Left kidney (tissue), 2 donors: Measurements from ENCODE around the gene MEIOC. TPM values are rescaled to one million over a fixed set of nuclear protein-coding genes. Genes with fewer than 3 reads are reported as not detected.
"Not testable (repeated sequence)": the region's sequence is repeated elsewhere in the genome, so short reads cannot be mapped to it uniquely, and the experiment has no call there.

Experiments
- DNase-seq: peaks from one replicate; pipeline ENCODE4 v3.0.0-alpha.2; 2013
- polyA plus RNA-seq: library from polyadenylated mRNA; unstranded; fragments of 120-200 nt; gene quantifications from one replicate; pipeline ENCODE4 v1.2.1, GENCODE V29; 2013; ENCODE audit not compliant: insufficient read length

Gene MEIOC
- polyA plus RNA-seq, 1 donor = 3.3 TPM

DNA sequence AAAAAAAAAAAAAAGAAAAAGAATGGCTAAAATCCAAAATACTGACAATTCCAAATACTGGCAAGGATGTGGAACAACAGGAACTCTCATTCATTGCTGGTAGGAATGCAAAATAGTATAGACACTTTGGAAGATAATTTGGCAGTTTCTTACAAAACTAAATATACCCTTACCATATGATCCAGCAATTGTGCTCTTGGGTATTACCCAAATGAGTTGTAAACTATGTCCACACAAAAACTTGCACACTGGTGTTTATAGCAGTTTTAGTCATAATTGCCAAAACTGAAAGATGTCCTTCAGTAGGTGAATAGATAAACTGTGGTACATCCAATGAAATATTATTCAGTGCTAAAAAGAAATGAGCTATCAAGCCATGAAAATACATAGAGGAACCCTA is 8.5 kb upstream of the MEIOC start:
- no peak for DNase-seq

DNA sequence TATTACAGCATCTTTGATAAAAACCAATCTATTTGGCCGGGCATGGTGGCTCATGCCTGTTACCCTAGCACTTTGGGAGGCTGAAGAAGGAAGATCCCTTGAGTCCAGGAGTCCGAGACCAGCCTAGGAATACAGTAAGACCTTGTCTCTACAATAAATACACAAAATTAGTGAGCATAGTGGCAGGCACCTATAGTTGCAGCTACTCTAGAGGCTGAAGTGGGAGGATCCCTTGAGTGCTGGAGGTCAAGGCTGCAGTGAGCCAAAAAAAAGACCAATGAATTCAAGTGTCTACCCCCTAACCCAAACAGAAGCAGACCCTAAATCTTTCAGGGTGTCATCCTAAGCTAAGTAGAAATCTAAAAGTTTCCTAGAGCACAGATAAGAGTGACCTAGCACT is 7.3 kb upstream of the MEIOC start:
- no peak for DNase-seq

- DNase-seq = no peak
Measured at GRCh38 chr17:44651228-44651627, 5.0 kb upstream of the MEIOC start.

DNA sequence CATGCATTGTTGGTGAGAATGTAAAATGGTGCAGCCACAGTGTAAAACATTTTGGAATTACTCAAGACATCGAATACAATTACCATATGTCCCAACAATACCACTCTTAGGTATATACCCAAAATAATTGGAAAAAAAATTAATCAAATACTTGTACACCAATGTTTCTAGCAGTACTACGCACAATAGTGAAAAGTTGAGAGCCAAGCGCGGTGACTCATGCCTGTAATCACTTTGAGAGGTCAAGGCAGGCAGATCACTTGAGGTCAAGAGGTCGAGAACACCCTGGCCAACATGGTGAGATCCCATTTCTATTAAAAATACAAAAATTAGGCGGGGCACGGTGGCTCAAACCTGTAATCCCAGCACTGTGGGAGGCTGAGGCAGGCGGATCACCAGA is 3.5 kb upstream of the MEIOC start:
- no peak for DNase-seq

GRCh38 chr17:44653384-44653783 is 2.9 kb upstream of the MEIOC start:
- DNase-seq = no peak

DNA sequence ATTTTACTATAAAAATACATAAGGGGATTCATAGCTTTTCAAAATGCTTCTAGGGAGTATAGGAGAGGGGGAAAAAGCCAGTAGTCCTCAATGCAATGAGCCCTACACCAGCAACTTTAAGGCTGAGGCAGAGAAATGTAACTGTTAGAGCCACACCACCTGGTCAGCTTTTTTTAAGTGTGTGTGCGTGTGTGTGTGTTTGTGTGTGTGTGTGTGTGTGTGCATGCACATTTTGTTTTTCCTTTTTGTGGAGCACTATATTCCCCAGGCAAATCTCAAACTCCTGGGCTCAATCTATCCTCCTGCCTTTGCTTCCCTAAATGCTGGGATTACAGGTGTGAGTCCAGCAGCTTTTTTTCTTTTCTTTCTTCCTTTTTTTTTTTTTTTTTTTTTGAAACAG is 2.3 kb upstream of the MEIOC start:
- DNase-seq = no peak

DNA sequence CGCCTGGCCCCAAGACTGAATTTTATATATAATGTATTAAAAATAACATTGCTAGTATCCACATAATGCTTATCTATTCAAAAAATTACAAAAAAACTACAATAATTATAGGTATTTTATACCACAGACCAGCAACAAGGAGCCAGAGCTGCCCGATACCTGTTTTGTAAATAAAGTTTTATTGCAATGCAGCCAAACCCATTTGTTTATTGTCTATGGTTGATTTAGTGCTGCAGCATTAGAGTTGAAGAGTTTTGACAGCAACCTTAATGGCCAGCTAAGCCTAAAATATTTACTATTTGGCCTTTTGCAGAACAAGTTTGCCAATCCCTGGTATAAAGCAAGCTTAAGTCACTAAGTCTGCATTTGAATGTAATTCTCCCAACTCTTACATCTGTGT is 5.6 kb downstream of the MEIOC start:
- no peak for DNase-seq

DNA sequence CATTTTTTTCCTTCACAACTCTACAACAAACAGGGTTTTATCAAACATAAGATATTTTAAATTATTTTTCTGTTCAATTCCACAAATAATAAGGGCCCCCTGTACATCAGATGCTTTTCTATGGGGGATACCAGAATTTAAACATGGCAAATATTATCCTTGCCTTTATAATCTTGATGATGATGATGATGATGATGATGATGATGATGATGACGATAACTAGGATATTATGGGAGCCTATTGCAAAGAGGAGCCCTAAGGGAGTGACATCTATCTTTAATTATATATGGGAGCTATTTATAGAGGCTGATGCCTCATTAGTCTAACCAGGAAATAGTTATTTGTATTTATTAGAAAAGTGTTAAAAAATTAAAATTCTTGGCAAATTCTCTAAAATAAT is 6.8 kb downstream of the MEIOC start:
- DNase-seq = no peak

GRCh38 chr17:44664867-44665266 is 8.6 kb downstream of the MEIOC start:
- no peak for DNase-seq

- DNase-seq = no peak
Measured at GRCh38 chr17:44666006-44666405, 9.7 kb downstream of the MEIOC start.

- DNase-seq = no peak
Measured at GRCh38 chr17:44672479-44673093, 16.3 kb downstream of the MEIOC start.

- DNase-seq = no peak
Measured at GRCh38 chr17:44673893-44674292, 17.6 kb downstream of the MEIOC start.

DNA sequence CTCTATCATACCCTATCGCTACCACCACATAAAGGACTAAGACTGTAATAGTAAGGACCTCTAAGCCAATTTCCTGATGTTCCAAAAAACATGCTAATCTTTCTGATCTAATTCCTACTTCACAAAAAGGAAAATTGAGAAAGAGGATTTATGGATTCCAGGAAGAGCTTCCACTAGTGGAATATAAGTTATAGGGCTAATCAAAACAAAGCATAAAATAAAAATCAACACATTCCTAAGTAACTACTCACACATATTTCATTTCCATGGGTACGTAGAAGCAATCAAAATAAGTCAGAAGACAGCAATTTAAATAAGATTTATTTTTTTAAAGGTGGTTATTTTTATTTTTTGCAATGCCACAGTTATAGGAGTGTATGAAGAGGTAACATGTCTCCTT is 20.9 kb downstream of the MEIOC start:
- no peak for DNase-seq

DNA sequence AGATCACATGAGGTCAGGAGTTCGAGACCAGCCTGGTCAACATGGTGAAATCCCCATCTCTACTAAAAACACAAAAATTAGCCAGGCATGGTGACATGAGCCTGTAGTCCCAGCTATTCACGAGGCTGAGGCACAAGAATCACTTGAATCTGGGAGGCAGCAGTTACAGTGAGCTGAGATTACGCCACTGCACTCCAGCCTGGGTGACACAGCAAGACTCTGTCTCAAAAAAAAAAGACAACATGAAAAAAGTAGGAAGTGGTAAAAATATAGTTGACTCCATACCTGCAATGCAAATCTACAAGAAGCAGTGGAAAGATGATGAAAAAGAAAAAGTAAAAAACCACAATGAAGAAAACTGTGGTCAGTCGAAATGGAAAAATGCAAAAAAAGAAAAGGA is 27.0 kb downstream of the MEIOC start:
- not testable (repeated sequence) for DNase-seq

- DNase-seq = no peak
Measured at GRCh38 chr17:44687756-44688155, 31.5 kb downstream of the MEIOC start.

- DNase-seq = no peak
Measured at GRCh38 chr17:44688200-44688599, 31.9 kb downstream of the MEIOC start.

GRCh38 chr17:44688675-44689476 is 32.6 kb downstream of the MEIOC start:
- DNase-seq = no peak

DNA sequence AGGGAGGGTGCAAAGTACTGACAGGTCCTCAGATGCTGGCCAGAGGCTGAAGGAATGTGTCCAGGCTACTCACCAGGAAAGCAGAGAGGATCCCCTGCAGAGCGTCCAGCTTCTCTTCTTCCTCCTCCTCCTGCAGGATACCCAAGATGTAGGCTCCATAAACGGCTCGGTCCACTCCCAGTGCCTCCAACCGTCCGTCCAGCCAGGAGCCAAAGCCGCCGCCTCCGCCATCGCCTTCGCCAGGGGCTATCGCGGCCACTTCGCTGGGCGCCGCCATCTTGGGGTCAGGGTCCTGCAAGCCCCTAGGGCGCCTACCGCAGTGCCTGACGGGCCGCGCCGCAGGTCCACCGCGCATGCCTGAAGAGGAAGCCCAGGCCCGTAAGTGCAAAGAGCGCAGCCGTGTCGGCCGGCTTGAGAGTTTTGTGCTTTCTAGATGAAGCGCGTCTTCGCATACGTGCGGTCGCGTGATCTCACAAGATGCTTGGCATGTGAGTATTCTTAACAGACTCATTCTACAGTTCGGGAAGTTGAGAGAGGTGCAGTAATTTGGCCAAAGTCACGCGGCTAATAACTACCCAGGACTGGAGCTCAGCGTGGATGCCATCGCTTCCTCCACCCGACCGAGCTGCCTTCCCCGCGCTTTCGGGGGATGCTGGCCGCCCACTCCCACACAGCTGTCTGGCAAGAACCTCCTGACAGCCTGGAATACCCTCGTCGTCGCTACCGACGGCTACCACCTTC is 33.4 kb downstream of the MEIOC start, which contains the start of gene CCDC43:
TSS of gene CCDC43 (minus strand) at position 300 of the 741 bp plus-strand sequence. CDS start at position 277, 23 bp downstream.
- DNase-seq = peak; percentile 89

GRCh38 chr17:44690746-44691306 is 34.6 kb downstream of the MEIOC start:
- not testable (repeated sequence) for DNase-seq

- no peak for DNase-seq
Measured at GRCh38 chr17:44693609-44694008, 37.3 kb downstream of the MEIOC start.

DNA sequence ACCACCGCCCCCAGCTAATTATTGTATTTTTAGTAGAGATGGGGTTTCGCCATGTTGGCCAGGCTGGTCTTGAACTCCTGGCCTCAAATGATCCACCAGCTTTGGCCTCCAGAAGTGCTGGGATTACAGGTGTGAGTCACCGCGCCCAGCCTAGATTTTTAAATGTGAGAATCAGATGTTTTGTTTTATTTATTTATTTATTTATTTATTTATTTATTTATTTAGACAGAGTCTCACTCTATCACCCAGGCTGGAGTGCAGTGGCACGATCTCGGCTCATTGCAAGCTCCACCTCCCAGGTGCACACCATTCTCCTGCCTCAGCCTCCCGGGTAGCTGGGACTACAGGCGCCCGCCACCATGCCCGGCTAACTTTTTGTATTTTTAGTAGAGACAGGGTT is 44.0 kb downstream of the MEIOC start:
- not testable (repeated sequence) for DNase-seq

GRCh38 chr17:44707755-44708400 is 51.6 kb downstream of the MEIOC start:
- no peak for DNase-seq
